ENCODE results near the gene VGLL4. TPM values are rescaled to one million over a fixed set of nuclear protein-coding genes. Genes with fewer than 3 reads are reported as not detected.

Gene VGLL4
- total RNA-seq, 1 experiment from 2014 or later = 41.2 TPM

- Histone ChIP-seq H3K4me1 (ENCODE audit: insufficient read depth, low read length, poor library complexity, severe bottlenecking) (no peaks in the 10 kb centered on the region), H3K36me3 (ENCODE audit: insufficient read depth, low read length, poor library complexity, severe bottlenecking) (no peaks in the 10 kb centered on the region), H3K4me3 (ENCODE audit: low read depth, low read length, poor library complexity, severe bottlenecking) (no peak overlapping the region), H3K27me3 (replicated peaks; ENCODE audit: insufficient read depth, low read depth, low read length, poor library complexity) (no peaks in the 10 kb centered on the region), H3K9me3 (ENCODE audit: low read depth, low read length, poor library complexity, severe bottlenecking) (no peaks in the 10 kb centered on the region), H3K27ac (ENCODE audit: low read depth, low read length, poor library complexity, severe bottlenecking) (no peak overlapping the region)
- CTCF ChIA-PET = no interaction called here
- no peak for TF ChIP-seq EZH2 (IDR thresholded peaks at IDR 0.05; ENCODE audit: borderline replicate concordance, low read depth, low read length, poor library complexity, severe bottlenecking)
- TF ChIP-seq CTCF (conservative IDR thresholded peaks at IDR 0.05; ENCODE audit: low read depth, low read length) = no peak
- intact Hi-C loops (cut with micrococcal nuclease; ENCODE audit: unreplicated experiment) = no loop called here
- POLR2A ChIA-PET (ENCODE audit: low non-redundant PET) = no interaction called here
- BruUV-seq (replicated peaks) = no TSS peak
- peak; percentile 22 for DNase-seq (ENCODE audit: low spot score)
Observed at GRCh38 chr3:11523572-11524101, 120.1 kb downstream of the VGLL4 start.

DNA sequence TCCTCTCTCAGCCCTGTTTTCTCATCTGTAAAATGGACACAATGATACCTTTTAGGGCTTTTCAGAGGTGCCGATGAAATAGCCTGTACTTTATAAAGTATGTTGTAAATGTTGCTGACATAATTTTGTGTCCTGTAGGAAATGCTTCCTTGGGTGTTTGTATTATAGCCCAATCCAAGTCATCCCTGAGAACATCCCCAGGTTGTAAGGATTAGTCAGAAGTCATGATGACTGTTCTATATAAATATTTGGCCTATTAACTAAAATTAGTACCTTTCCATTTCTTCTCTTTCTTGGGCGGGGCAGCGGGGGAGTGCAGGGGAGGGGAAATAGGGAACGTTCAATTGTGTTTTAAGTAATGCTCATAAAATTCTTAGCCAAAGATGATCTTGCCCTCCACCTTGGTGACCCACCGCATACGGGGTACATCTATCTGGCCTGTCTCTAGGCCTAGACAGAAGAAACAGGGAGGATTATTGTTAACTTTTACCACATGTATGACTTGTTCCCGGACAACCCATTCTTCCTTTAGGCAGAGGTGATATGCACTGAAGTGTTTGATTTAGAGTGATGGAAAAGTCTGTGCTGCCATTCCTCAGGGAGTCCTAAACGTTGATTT lies 120.7 kb downstream of the VGLL4 start:
- no peaks in the 10 kb centered on the region for H3K9me3 ChIP-seq (ENCODE audit: low read depth, low read length, poor library complexity, severe bottlenecking)
- no peaks in the 10 kb centered on the region for H3K27me3 ChIP-seq (replicated peaks; ENCODE audit: insufficient read depth, low read depth, low read length, poor library complexity)
- H3K36me3 ChIP-seq (ENCODE audit: insufficient read depth, low read length, poor library complexity, severe bottlenecking) = no peaks in the 10 kb centered on the region
- H3K4me3 ChIP-seq (ENCODE audit: low read depth, low read length, poor library complexity, severe bottlenecking) = no peak overlapping the region
- H3K27ac ChIP-seq (ENCODE audit: low read depth, low read length, poor library complexity, severe bottlenecking) = no peak overlapping the region
- no peak for DNase-seq (ENCODE audit: low spot score)
- ChIA-PET POLR2A (ENCODE audit: low non-redundant PET) (interaction anchor here (0.6 kb wide), 1 partner anchor 12 kb away, joined by 3 read pairs; no protein-coding TSS in a partner anchor), CTCF (no interaction called here)
- TF ChIP-seq CTCF (conservative IDR thresholded peaks at IDR 0.05; ENCODE audit: low read depth, low read length) (no peak), EZH2 (IDR thresholded peaks at IDR 0.05; ENCODE audit: borderline replicate concordance, low read depth, low read length, poor library complexity, severe bottlenecking) (no peak)
- H3K4me1 ChIP-seq (ENCODE audit: insufficient read depth, low read length, poor library complexity, severe bottlenecking) = no peaks in the 10 kb centered on the region
- BruUV-seq (replicated peaks) = no TSS peak
- intact Hi-C loops (cut with micrococcal nuclease; ENCODE audit: unreplicated experiment) = no loop called here

GRCh38 chr3:11522398-11522715 lies 121.4 kb downstream of the VGLL4 start:
- no TSS peak for BruUV-seq (replicated peaks)
- H3K36me3 ChIP-seq (ENCODE audit: insufficient read depth, low read length, poor library complexity, severe bottlenecking) = no peaks in the 10 kb centered on the region
- intact Hi-C loops (cut with micrococcal nuclease; ENCODE audit: unreplicated experiment) = no loop called here
- no peaks in the 10 kb centered on the region for H3K27me3 ChIP-seq (replicated peaks; ENCODE audit: insufficient read depth, low read depth, low read length, poor library complexity)
- no peaks in the 10 kb centered on the region for H3K4me1 ChIP-seq (ENCODE audit: insufficient read depth, low read length, poor library complexity, severe bottlenecking)
- POLR2A ChIA-PET (ENCODE audit: low non-redundant PET) = interaction anchor here (0.6 kb wide), 1 partner anchor 12 kb away, joined by 3 read pairs; no protein-coding TSS in a partner anchor
- no peak for DNase-seq (ENCODE audit: low spot score)
- TF ChIP-seq EZH2 (IDR thresholded peaks at IDR 0.05; ENCODE audit: borderline replicate concordance, low read depth, low read length, poor library complexity, severe bottlenecking) (no peak), CTCF (conservative IDR thresholded peaks at IDR 0.05; ENCODE audit: low read depth, low read length) (no peak)
- no peak overlapping the region for H3K27ac ChIP-seq (ENCODE audit: low read depth, low read length, poor library complexity, severe bottlenecking)
- CTCF ChIA-PET = no interaction called here
- H3K4me3 ChIP-seq (ENCODE audit: low read depth, low read length, poor library complexity, severe bottlenecking) = no peak overlapping the region
- H3K9me3 ChIP-seq (ENCODE audit: low read depth, low read length, poor library complexity, severe bottlenecking) = no peaks in the 10 kb centered on the region
